ENCODE results near the gene CSRNP3.

DNA sequence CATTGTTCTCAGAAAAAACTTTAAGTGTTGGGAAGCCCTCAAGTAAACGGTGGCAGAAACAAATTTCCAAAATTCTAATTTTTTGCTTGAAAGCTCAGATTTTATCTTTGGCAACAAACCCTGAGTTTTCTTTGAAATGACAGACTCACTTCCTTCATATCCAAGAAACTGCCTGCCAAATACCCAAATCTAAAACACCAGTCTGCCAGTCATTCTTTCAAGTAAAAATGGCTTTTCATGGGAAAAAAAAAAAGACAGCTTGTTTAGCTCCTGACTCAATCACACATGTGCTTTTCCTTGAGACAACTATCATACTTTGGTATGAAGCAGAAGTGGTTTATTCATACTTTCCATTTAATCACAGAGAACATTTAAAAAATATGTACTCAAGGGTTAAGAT, 40.6 kb upstream of the CSRNP3 start:
- TF ChIP-seq POLR2AphosphoS5 (IDR thresholded peaks at IDR 0.05; ENCODE audit: low read depth, low read length): no peak
- no peak for TF ChIP-seq TAF1 (IDR thresholded peaks at IDR 0.05; ENCODE audit: borderline replicate concordance, low read depth, low read length)
